K562 (cell line): ENCODE data around the gene NR1H2. TPM values are rescaled to one million over a fixed set of nuclear protein-coding genes. Genes with fewer than 3 reads are reported as not detected.

Experiments
- ATAC-seq: fragments of 200-7000 bp; cut with Tn5 transposase; 3 replicates; pipeline ENCODE4 v1.9.1; 2020; ENCODE audit warnings: moderate library complexity
- BruUV-seq: library from RNA; stranded (reverse); fragments of 400-500 nt; replicated peaks from 2 replicates; lab custom pipeline; 2021; lab: Mats Ljungman, UMichigan
- CTCF ChIA-PET: fragments of 300-600 bp; formaldehyde crosslinking; extraction: SDS; loops from one replicate; lab custom pipeline; 2021; ENCODE audit warnings: low intra/inter-chr PET ratio; lab: Yijun Ruan, JAX
- POLR2A ChIA-PET: fragments of 300-600, 350-650 bp; sonication (Branson Sonifier 250); formaldehyde crosslinking; extraction: SDS; loops from one replicate; lab custom pipeline; 2021; ENCODE audit warnings: antibody characterized with exemption, inconsistent platforms; lab: Yijun Ruan, JAX
- DNase-seq, 4 experiments: peaks; one replicate each; pipeline versions ENCODE4 v3.0.0 to v3.0.0-alpha.2; 2011 to 2018; ENCODE audit warnings: low spot score in 3 of 4, mixed read lengths in 3 of 4; ENCODE audit errors: extremely low read depth in 1 of 4
- FAIRE-seq: peaks from 2 replicates; lab custom pipeline; 2011; peaks lifted over from hg19 to GRCh38; lab: Jason Lieb, UNC
- H2AFZ ChIP-seq: 2 replicates; pipeline ENCODE4 v1.6.0; 2011; ENCODE audit warnings: low read depth, low read length, control low read depth, inconsistent platforms
- H3K27ac ChIP-seq: fragments of 200-600 bp; 3 replicates; pipeline ENCODE4 v1.8.0; 2011; ENCODE audit warnings: low read depth, mild to moderate bottlenecking, control low read depth, inconsistent platforms, low read length, moderate library complexity, mixed read lengths; ENCODE audit errors: extremely low read depth
- H3K27me3 ChIP-seq, 2 experiments: fragments of 300-600 bp in 1 of 2; 2 replicates in 1 of 2; 3 replicates in 1 of 2; pipeline versions ENCODE4 v1.6.0 to v1.8.0; 2011; ENCODE audit warnings: inconsistent platforms in 2 of 2, low read length in 2 of 2, mild to moderate bottlenecking in 1 of 2, mixed read lengths in 1 of 2, moderate library complexity in 1 of 2; ENCODE audit not compliant: control insufficient read depth in 2 of 2, insufficient read depth in 2 of 2
- H3K36me3 ChIP-seq: fragments of 300-600 bp; 3 replicates; pipeline ENCODE4 v1.8.0; 2011; ENCODE audit warnings: mild to moderate bottlenecking, low read length, inconsistent platforms; ENCODE audit not compliant: control insufficient read depth, insufficient read depth
- H3K4me1 ChIP-seq, 2 experiments: fragments of 200-600 bp in 1 of 2; replicated peaks in 1 of 2; 2 replicates in 1 of 2; 3 replicates in 1 of 2; pipeline versions ENCODE4 v1.5.1 to v1.8.0; 2011; ENCODE audit warnings: inconsistent platforms in 2 of 2, low read length in 2 of 2, mild to moderate bottlenecking in 1 of 2, mixed read lengths in 1 of 2, moderate library complexity in 1 of 2; ENCODE audit not compliant: control insufficient read depth in 2 of 2, insufficient read depth in 2 of 2
- H3K4me2 ChIP-seq: 2 replicates; pipeline ENCODE4 v1.6.1; 2011; ENCODE audit warnings: low read length, control low read depth, inconsistent platforms, mixed read lengths; ENCODE audit not compliant: insufficient read depth
- H3K4me3 ChIP-seq: fragments of 200-600 bp; sonication (generic), shearing (Covaris generic); 2 replicates; pipeline ENCODE4 v1.5.1; 2016; ENCODE audit warnings: control low read depth, inconsistent platforms
- H3K79me2 ChIP-seq: fragments of 200-600 bp; 3 replicates; pipeline ENCODE4 v1.8.0; 2011; ENCODE audit warnings: low read length, inconsistent platforms; ENCODE audit not compliant: control insufficient read depth, insufficient read depth
- H3K9ac ChIP-seq, 2 experiments: 2 replicates each; pipeline versions ENCODE4 v1.6.0 to v1.6.1; 2011; ENCODE audit warnings: low read depth in 2 of 2, low read length in 2 of 2, control low read depth in 1 of 2, inconsistent platforms in 1 of 2, mild to moderate bottlenecking in 1 of 2, mixed read lengths in 1 of 2; ENCODE audit not compliant: insufficient read depth in 1 of 2
- H3K9me1 ChIP-seq: one replicate; pipeline ENCODE4 v1.6.0; 2011; ENCODE audit warnings: inconsistent platforms, mild to moderate bottlenecking, low read length, moderate library complexity; ENCODE audit not compliant: control insufficient read depth, insufficient read depth
- H3K9me3 ChIP-seq: replicated peaks from 2 replicates; pipeline ENCODE4 v1.5.1; 2011; ENCODE audit warnings: low read depth, low read length, inconsistent platforms; ENCODE audit not compliant: control insufficient read depth, insufficient read depth
- H4K20me1 ChIP-seq: replicated peaks from 2 replicates; pipeline ENCODE4 v1.6.1; 2011; ENCODE audit warnings: low read length, inconsistent platforms, mixed read lengths; ENCODE audit not compliant: control insufficient read depth, insufficient read depth
- CBFB ChIP-seq: sonication (generic); formaldehyde crosslinking; IDR thresholded peaks from 2 replicates; pipeline ENCODE4 v1.4.0; 2020; ENCODE audit warnings: mild to moderate bottlenecking, missing genetic modification reagents
- CBX8 ChIP-seq: fragments of 200-600 bp; sonication (generic); IDR thresholded peaks from 2 replicates; pipeline ENCODE4 v1.6.1; 2012; ENCODE audit warnings: borderline replicate concordance, mixed run types, low read depth, mild to moderate bottlenecking, moderate library complexity, mixed read lengths, low read length, control low read depth, inconsistent platforms; ENCODE audit not compliant: poor library complexity, severe bottlenecking; ENCODE audit errors: extremely low read depth
- CSDE1 ChIP-seq, 2 experiments: fragments of 450-650 bp; IDR thresholded peaks; 2 replicates each; pipeline ENCODE4 v1.6.1; 2016; ENCODE audit warnings: mild to moderate bottlenecking in 1 of 2
- KAT2B ChIP-seq: IDR thresholded peaks from one replicate; pipeline ENCODE4 v1.6.1; 2012; ENCODE audit warnings: low read depth, mild to moderate bottlenecking, control low read depth, inconsistent platforms, low read length, moderate library complexity
- MCM3 ChIP-seq: fragments of 450-650 bp; IDR thresholded peaks from 2 replicates; pipeline ENCODE4 v1.6.1; 2016
- NELFE ChIP-seq: IDR thresholded peaks from 2 replicates; pipeline ENCODE4 v1.6.1; 2011; ENCODE audit warnings: mild to moderate bottlenecking; ENCODE audit not compliant: insufficient read depth, insufficient read length
- OTX1 ChIP-seq: fragments of 450-650 bp; formaldehyde crosslinking; IDR thresholded peaks from 2 replicates; pipeline ENCODE4 v1.4.0; 2022; ENCODE audit warnings: mild to moderate bottlenecking
- TCFL5 ChIP-seq: fragments of 250-450 bp; sonication (Bioruptor Pico); conservative IDR thresholded peaks from 2 replicates; pipeline ENCODE4 v1.6.1; 2021; ENCODE audit warnings: mild to moderate bottlenecking, moderate library complexity, matching md5 sums
- ZNF134 ChIP-seq: fragments of 250-450 bp; sonication (Bioruptor Pico); conservative IDR thresholded peaks from 2 replicates; pipeline ENCODE4 v1.4.0; 2020
- ZNF766 ChIP-seq: fragments of 200-800 bp; sonication (Bioruptor generic); conservative IDR thresholded peaks from 2 replicates; pipeline ENCODE4 v1.6.1; 2016; ENCODE audit warnings: missing genetic modification characterization, missing compliant biosample characterization
- WGBS: fragments of 100-300 bp; shearing (Covaris generic); methylation state at CpG from one replicate; pipeline ENCODE4 v1.1.6; 2016; ENCODE audit warnings: low coverage, mixed read lengths; ENCODE audit not compliant: insufficient coverage; ENCODE audit errors: missing lambda C conversion rate; 5-methylcytosine and 5-hydroxymethylcytosine counted together
- in situ Hi-C: fragments of 300-500 bp; cut with MboI; formaldehyde crosslinking; loops from 4 replicates; pipeline ENCODE4 v1.15.0; 2018; ENCODE audit warnings: inconsistent platforms, mixed read lengths
- intact Hi-C: fragments of 100-400 bp; cut with micrococcal nuclease; formaldehyde crosslinking; loops from 2 replicates; pipeline ENCODE4 v1.14.2; 2022
- polyA plus RNA-seq, 8 experiments: library from polyadenylated mRNA; depleted of rRNA in 4 of 8; stranded (reverse) in 5 of 8; unstranded in 3 of 8; fragments of >200 nt; fragmentation: Nextera tagmentation in 2 of 8; fragmentation: Illumina TruSeq in 1 of 8; extraction: Ambion mirVana in 2 of 8; extraction: Trizol in 1 of 8; gene quantifications; 2 replicates each; pipeline versions ENCODE4 v1.2.1 to v1.2.3, GENCODE V29; 2011 to 2014; ENCODE audit warnings: inconsistent platforms in 1 of 8, missing spikeins in 1 of 8
- total RNA-seq, 7 experiments: library from RNA; depleted of rRNA in 6 of 7; stranded (reverse); fragments of >200 nt in 6 of 7; fragmentation: Illumina TruSeq in 2 of 7; extraction: Trizol in 2 of 7; gene quantifications; 2 replicates each; pipeline versions ENCODE4 v1.2.1 to v1.2.3, GENCODE V29; 2011 to 2021; ENCODE audit warnings: low replicate concordance in 1 of 7
- TF ChIP-seq, protein P1 (sequence below): sonication (generic); formaldehyde crosslinking; IDR thresholded peaks from 2 replicates; pipeline ENCODE4 v1.5.0; 2020; ENCODE audit warnings: missing genetic modification reagents
- TF ChIP-seq, protein P2 (sequence below): fragments of 250-450 bp; sonication (Bioruptor Pico); IDR thresholded peaks from 2 replicates; pipeline ENCODE4 v1.4.0; 2020
- TF ChIP-seq, protein P3 (sequence below): sonication (generic); formaldehyde crosslinking; IDR thresholded peaks from 2 replicates; pipeline ENCODE4 v1.8.1; 2023; ENCODE audit warnings: mild to moderate bottlenecking, missing genetic modification reagents

NR1H2 gene
- total and polyA plus RNA-seq, 9 of the 15 experiments (the other 6 are each of a cell fraction or from before 2014, with no cell fraction given), result 0.11 to 73.8 (median 24.0) TPM

DNA sequence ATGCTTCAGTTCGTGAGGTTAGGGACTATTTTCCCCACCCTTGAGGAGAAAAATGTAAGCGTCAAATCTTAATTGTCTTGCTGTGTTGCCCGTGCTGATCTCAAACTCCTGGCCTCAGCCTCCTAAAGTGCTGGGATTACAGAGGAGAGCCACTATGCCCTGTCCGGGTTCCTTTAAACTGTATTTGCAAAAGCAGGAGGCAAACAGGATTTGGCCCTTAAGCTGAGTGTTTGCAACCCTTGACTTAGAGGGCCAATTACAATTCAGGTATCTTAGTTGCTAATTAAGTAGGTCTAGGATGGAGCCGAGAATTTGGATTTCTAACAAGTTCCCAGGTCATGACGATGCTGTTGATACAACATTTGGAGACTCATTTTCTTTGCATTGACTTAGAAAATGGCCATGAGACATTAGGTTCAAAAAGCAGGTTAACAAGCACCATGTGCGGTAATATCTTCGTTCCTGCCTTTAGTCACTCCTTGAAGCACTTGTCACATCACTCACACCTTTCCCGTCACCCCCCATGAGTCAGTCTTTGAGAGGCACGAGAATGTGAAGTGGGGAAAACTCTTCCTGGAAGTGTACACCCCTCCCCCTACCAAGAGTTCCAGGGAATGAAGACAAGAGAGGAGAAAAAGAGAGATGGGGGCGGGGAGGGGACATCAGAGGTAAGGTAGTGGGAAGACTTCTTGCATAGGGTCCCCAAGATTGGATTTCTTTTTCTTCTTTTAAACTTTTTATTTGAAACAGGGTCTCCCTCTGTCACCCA, 13.4 kb upstream of the NR1H2 start:
- H4K20me1 ChIP-seq, result no peaks in the 10 kb centered on the region
- in situ Hi-C loops (no loop called here), intact Hi-C loops (loop anchor here (5.0 kb wide), 1 partner anchor 294 kb away; no protein-coding TSS in a partner anchor)
- H3K36me3 ChIP-seq, result no peaks in the 10 kb centered on the region; the same call in 2 of the 3 replicates
- H3K9me3 ChIP-seq, result no peaks in the 10 kb centered on the region
- peaks cover 28% of the 10 kb centered on the region for H3K79me2 ChIP-seq
- H2AFZ ChIP-seq, result peak overlapping the region; percentile 22; the same call in 1 of the 2 replicates
- H3K4me2 ChIP-seq, result peak overlapping the region; percentile 54
- DNase-seq (peak; percentile 29 to 84 (median 38)), FAIRE-seq (peak; percentile 56), ATAC-seq (no peak)
- peak overlapping the region; percentile 64 for H3K27ac ChIP-seq
- H3K4me3 ChIP-seq, result no peak overlapping the region
- peaks cover 54 to 55% of the 10 kb centered on the region in 2 experiments for H3K4me1 ChIP-seq
- ChIA-PET CTCF (no interaction called here), POLR2A (interaction anchor here (3.6 kb wide), 1 partner anchor 13 kb away, joined by 29 read pairs; the partner anchor contains the start of gene NR1H2)
- BruUV-seq, result no TSS peak
- no peaks in the 10 kb centered on the region for H3K27me3 ChIP-seq
- 8% methylated on average over 11 of the region's 11 CpGs for WGBS
- H3K9ac ChIP-seq, result peak overlapping the region; percentile 34 to 49; a peak in 3 of 4 replicates
- H3K9me1 ChIP-seq, result peaks cover 5% of the 10 kb centered on the region
- TF ChIP-seq, protein P1, sequence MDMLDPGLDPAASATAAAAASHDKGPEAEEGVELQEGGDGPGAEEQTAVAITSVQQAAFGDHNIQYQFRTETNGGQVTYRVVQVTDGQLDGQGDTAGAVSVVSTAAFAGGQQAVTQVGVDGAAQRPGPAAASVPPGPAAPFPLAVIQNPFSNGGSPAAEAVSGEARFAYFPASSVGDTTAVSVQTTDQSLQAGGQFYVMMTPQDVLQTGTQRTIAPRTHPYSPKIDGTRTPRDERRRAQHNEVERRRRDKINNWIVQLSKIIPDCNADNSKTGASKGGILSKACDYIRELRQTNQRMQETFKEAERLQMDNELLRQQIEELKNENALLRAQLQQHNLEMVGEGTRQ (CRISPR knock-in tag), result no peak
- TF ChIP-seq, protein P2, sequence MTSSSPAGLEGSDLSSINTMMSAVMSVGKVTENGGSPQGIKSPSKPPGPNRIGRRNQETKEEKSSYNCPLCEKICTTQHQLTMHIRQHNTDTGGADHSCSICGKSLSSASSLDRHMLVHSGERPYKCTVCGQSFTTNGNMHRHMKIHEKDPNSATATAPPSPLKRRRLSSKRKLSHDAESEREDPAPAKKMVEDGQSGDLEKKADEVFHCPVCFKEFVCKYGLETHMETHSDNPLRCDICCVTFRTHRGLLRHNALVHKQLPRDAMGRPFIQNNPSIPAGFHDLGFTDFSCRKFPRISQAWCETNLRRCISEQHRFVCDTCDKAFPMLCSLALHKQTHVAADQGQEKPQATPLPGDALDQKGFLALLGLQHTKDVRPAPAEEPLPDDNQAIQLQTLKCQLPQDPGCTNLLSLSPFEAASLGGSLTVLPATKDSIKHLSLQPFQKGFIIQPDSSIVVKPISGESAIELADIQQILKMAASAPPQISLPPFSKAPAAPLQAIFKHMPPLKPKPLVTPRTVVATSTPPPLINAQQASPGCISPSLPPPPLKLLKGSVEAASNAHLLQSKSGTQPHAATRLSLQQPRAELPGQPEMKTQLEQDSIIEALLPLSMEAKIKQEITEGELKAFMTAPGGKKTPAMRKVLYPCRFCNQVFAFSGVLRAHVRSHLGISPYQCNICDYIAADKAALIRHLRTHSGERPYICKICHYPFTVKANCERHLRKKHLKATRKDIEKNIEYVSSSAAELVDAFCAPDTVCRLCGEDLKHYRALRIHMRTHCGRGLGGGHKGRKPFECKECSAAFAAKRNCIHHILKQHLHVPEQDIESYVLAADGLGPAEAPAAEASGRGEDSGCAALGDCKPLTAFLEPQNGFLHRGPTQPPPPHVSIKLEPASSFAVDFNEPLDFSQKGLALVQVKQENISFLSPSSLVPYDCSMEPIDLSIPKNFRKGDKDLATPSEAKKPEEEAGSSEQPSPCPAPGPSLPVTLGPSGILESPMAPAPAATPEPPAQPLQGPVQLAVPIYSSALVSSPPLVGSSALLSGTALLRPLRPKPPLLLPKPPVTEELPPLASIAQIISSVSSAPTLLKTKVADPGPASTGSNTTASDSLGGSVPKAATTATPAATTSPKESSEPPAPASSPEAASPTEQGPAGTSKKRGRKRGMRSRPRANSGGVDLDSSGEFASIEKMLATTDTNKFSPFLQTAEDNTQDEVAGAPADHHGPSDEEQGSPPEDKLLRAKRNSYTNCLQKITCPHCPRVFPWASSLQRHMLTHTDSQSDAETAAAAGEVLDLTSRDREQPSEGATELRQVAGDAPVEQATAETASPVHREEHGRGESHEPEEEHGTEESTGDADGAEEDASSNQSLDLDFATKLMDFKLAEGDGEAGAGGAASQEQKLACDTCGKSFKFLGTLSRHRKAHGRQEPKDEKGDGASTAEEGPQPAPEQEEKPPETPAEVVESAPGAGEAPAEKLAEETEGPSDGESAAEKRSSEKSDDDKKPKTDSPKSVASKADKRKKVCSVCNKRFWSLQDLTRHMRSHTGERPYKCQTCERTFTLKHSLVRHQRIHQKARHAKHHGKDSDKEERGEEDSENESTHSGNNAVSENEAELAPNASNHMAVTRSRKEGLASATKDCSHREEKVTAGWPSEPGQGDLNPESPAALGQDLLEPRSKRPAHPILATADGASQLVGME, result no peak
- TF ChIP-seq CBX8 (no peak), CBFB (CRISPR knock-in tag) (no peak), NELFE (no peak), TCFL5 (CRISPR knock-in tag) (no peak), MCM3 (no peak), OTX1 (peak; percentile 31; the same call in 1 of the 2 replicates), CSDE1 (IDR thresholded peaks at IDR 0.05) (no peak), ZNF134 (CRISPR knock-in tag) (no peak), KAT2B (no peak), ZNF766 (CRISPR knock-in tag) (no peak)
- TF ChIP-seq, protein P3, sequence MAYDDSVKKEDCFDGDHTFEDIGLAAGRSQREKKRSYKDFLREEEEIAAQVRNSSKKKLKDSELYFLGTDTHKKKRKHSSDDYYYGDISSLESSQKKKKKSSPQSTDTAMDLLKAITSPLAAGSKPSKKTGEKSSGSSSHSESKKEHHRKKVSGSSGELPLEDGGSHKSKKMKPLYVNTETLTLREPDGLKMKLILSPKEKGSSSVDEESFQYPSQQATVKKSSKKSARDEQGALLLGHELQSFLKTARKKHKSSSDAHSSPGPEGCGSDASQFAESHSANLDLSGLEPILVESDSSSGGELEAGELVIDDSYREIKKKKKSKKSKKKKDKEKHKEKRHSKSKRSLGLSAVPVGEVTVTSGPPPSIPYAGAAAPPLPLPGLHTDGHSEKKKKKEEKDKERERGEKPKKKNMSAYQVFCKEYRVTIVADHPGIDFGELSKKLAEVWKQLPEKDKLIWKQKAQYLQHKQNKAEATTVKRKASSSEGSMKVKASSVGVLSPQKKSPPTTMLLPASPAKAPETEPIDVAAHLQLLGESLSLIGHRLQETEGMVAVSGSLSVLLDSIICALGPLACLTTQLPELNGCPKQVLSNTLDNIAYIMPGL (CRISPR knock-in tag), result no peak
